HG03108 (cell line): ENCODE data around the gene STAT3.
"Not testable (repeated sequence)": the region's sequence is repeated elsewhere in the genome, so short reads cannot be mapped to it uniquely, and the experiment has no call there.

Source experiments
- ATAC-seq: cut with Tn5 transposase; IDR thresholded peaks from one replicate; pipeline ENCODE4 v1.9.1; 2021; ENCODE audit warnings: moderate library complexity; ENCODE audit not compliant: unreplicated experiment

Gene STAT3

DNA sequence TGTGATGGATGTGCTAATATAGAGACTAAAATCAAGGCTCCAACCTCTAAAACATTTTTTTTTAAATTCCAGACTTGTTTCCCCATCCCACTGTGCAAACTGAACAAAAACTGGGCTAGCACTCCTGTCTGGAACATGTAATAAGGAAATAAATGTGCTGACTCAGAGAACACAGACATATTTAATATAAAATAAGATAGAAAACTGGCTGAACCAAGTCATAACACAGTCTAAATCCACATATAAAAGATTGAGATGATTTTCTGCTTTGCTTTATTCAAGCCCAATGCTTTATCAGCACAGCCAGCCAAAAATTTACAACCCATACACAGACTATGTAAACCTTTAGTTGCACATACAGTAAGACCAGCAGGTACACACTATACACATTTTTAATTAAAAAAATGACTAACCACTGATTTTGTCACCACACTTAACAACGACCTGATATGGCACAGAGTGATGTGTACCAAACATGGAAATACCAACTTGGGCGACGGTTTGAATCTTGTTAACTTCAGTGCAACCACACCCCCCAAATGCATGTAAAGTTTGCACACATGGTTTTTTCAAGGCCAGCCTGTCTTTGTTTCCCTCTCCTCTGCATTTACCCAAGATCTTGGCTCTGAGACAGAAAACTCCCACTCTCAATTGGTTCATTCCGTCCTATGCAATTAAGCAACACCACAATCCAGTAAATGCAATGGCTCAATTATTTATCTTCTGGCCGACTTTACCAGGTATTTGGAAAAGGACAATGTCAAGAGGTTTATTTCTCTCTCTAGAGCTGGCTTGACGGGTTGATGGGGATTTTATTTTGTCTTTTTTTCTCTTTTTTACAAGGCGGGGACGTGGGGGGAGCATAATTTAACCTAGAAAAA, 1.2 kb downstream of the STAT3 start:
- ATAC-seq, result no peak

DNA sequence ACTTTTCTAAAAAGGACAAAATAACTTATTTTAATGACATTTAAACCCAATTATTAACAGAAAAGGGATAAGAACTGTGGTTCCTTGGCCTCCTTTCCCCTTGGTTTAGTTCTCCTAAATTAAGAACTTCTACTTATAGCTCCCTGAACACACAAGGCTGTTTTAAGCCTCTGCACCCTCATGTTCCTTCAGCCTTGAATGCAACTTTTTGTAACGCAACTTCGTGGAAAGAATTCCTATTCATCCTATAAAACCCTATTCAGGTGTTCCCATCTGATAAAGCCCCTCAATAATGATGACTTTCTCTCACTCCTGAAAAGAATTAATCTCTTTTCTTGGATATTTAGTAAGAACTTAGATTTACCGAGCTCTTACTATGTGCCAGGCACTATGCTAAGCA, 6.3 kb downstream of the STAT3 start:
- ATAC-seq, result no peak

DNA sequence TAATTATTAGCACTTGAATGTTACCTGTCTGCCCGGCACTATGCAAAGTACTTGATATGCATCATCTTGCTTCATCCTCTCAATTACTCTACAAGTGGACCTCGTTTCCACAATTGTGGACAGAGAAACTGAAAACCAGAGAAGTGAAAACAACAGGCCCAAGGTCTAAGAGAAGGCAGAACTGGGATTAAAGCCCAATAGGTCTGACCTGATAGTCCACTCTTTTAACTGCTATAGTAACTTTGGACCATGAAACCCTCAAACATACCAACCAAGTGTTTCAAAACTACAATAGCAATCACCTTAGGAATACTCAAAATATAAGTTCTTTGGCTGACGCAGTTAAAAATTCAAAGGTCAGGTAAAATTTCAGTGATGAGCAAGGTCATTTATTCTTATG, 7.3 kb downstream of the STAT3 start:
- no peak for ATAC-seq

DNA sequence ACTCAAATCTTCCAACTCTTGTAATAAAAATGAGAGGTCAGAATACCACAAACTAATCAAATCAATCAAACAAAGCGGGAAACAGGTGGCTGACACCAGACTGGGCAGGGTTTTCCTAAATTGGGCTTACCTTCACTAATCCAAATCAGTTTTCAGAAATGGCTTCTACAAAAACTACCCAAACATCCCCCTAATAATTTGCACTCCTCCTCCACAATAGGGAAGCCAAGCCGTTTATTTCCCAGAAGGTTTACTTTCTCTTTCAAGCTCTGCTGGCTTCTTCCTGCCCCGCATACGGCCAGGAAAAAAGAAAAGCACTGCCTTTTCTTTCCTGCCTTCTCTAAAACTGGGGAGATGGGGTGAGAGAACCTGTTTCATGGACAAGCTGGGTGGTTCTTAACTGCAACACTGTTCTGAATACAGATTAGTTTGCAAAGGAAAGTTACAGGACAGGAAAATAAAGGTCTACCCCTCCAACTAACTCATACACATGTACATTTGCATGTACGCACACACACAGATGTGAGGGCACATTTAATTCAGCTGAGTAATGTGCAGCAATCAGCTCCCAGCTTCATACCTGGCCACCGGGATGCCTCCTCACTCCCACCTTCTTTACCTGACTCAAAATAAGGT, 9.2 kb downstream of the STAT3 start:
- no peak for ATAC-seq

DNA sequence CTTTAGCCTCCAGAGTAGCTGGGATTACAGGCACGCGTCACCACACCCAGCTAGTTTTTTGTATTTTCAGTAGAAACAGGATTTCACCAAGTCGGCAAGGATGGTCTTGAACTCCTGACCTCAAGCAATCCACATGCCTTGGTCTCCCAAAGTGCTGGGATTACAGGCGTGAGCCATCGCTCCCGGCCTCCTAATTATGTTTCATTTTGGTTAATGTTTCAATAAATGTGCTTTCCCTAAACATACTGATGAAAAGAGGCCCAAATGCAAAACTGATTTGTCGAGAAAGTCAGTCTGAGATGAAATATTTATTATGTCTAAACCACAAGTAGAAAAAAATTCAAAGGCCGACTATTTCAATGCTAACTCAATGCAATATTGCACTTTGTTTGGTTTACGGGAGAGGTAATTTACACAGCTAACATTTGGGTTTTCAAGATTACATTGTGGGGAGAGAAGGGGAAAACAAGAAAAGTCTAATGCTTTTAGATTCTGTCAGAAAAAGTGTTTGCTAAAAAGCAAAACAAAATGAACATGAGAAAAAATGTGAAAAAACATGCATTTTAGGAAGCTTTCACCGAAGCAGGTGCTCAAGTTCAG, 9.8 kb downstream of the STAT3 start:
- no peak for ATAC-seq

DNA sequence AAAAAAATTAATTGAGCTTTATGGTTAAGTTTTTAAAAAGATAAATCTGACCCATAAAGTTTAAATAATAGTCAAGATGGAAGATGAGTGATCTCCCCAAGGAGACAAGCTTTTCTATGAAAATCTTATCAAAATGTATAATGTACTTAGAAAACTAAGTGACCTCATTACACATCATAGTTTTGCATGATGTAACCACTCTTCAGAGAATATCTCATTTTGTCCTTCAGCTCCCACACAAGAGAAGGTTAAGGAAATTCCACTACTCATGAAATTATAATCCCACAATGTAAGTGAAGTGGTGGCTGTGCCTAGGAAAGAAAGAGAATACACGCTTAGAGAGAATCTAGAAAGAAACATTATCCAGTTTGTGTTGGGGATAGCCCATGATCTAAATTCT, 14.3 kb downstream of the STAT3 start:
- ATAC-seq, result no peak

DNA sequence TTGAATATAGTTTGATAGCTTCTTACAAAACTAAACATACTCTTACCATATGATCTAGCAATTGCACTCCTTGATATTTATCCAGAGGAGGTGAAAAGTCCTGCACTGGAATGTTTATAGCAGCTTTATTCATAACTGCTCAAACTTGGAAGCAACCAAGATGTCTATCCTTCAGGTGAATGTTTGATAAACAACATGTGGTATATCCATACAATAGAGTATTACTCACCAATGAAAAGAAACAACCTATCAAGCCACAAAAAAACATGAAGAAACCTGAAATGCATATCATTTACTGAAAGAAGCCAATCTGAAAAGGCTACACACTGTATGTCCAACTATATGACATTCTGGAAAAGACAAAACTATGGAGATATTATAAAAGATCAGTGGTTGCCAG, 16.1 kb downstream of the STAT3 start:
- no peak for ATAC-seq

DNA sequence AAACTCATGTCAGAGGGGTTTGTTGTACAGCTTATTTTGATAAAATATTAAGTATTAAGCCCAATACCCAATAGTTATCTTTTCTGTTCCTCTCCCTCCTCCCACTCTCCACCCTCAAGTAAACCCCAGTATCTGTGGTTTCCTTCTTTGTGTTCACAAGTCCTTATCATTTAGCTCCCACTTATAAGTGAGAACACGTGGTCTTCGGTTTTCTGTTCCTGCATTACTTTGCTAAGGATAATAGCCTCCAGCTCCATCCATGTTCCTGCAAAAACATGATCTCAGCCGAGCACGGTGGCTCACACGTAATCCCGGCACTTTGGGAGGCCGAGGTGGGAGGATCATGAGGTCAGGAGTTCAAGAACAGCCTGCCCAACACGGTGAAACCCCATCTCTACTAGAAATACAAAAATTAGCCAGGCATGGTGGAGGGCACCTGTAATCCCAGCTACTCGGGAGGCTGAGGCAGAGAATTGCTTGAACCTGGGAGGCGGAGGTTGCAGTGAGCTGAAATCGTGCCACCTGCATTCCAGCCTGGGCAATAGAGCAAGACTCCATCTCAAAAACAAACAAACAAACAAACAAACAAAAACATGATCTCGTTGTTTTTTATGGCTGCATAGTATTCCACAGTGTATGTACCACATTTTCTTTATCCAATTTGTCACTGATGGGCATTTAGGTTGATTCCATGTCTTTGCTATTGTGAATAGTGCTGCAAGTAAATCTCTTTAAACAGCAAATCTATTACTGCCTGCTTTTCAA, 19.3 kb downstream of the STAT3 start:
- not testable (repeated sequence) for ATAC-seq

DNA sequence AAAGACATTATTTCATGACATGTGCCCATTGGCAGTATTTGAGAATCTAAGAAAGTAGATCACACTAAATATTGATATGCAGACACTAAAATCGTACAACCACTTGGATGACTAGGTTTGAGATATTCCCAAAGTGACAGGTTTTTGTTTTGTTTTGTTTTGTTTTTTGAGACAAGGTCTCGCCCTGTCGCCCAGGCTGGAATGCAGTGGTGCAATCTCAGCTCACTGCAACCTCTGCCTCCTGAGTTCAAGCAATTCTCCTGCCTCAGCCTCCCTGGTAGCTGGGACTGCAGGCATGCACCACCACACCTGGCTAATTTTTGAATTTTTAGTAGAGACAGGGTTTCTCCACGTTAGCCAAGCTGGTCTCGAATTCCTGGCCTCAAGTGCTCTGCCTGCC, 19.9 kb downstream of the STAT3 start:
- ATAC-seq, result not testable (repeated sequence)

DNA sequence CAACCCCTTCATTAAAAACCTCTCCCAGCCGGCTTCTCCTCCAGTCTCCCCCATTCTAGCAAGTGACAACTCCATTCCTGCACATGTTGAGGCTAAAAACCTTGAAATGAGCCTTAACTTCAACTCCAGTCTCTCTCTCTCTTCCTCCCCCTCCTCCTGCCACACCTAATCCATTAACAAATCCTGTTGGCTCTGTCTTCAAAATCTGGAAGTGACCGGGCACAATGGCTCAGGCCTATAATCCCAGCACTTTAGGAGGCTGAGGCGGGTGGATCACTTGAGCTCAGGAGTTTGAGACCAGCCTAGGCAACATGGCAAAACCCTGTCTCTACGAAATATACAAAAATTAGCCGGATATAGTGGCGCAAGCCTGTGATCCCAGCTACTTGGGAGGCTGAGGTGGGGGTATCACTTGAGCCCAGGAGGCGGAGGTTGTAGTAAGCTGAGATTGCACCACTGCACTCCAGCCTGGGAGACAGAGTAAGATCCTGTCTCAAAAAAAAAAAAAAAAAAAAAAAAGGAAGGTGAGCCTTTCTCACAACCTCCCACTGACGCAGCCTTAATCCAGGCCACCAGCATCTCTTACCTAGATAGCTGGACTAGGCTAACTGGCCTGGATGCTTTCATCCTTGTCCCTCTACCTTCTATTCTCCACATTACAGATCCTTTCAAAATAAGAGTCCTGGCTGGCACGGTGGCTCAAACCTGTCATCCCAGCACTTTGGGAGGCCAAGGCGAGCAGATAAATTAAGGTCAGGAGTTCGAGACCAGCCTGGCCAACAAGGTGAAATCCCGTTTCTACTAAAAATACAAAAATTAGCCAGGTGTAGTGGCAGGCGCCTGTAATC, 21.8 kb downstream of the STAT3 start:
- not testable (repeated sequence) for ATAC-seq

DNA sequence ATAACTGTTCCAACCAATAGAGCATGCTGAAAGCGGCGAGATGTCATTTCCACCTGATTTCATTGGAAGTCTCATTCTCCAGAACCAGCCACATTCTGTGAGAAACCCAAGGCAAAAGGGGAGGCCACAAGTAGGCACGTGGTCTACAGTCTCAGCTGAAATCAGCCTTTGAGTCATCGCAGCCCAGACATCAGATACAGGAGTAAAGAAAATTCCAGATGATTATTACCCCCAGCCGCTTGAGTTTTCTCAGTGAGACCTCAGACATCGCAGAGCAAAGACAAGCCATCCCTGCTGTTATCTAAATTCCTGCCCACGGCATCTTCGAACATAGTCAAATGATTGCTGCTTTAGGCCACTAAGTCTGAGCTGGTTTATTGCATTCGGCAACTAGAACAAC, 23.1 kb downstream of the STAT3 start:
- ATAC-seq, result no peak

DNA sequence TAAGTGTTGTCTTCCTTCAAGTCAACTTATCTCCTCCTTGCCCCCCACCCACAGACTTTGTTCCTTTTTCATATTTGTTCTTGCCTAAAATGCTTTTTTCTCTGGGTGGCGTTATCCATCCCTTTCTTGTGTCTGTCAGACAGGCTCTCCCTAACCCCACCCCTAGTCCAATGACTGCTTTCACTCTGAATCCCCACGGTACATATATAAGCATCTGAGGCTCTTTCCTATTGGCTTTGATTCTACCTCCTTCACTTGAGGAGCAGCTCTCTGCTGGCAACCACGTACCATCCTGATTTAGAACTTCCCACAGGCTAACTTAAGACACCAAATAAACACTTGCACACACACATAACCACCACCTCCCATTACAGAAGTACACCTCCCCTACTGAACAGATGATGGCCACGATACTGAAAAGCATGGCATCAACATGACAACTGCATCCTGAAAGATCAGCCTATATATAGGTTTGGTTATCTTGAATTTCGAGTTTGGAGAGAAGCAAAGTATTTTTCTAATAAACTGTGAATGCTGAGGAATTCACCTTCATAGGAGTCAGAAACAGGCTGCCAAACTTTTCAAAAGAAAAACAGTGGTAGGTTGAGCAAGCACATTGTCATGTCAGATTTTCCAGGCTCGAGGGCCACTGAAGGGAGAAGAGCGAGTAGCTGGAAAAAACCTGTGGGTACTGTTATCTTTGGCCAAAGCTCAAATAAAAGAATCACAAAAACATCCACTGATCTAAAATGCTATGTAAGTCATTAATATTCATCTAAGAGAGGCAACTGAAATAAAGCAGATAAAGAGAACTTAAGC, 24.3 kb downstream of the STAT3 start:
- no peak for ATAC-seq

DNA sequence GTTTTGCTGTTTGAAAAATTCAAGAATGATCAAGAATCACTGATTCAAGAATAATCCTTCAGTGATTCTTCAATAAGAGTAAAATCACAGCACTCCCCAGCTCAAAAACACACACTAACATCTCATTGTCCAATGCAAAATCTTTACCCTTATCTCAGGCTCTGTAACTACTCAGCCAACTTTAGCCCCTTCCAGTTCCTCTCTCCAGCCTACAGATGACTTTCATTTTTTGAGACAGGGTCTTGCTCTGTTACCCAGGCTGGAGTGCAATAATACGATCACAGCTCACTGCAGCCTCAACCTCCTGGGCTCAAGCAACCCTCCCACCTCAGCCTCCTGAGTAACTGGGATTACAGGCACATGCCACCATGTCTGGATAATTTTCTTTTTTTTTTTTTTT, 25.0 kb downstream of the STAT3 start:
- no peak for ATAC-seq

DNA sequence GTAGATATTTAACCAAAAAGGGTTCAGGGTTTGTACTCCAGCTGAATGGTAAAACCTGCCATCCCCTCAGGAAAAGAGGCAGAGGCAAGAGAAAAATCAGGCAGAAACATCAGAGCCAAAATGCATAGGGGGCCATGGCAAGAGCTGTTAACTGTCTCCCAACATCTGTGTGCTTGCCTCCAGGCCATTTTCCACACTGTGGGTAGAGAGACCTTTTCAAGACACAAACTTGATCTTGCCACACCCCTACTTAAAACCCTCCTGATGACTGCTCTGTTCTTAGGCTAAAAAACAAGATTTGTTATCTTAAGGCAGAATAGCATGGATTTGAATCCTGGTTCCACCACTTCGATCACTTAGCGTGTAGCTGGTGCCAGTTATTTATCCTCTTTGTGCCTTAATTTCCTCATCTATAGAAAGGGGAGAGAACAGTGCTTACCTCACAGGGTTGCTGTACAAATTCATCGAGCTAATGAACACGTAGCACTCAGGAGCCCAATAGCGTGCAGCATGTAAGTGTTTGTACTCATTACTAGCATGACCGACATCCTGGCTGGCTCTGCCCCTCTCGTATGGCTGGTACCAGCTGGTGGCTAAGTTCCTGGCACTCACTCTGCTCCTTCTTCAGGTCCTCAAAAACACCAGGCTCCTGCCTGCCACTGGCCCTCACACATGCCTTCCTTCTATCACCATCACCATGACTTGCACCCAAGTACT, 25.8 kb downstream of the STAT3 start:
- ATAC-seq, result no peak

DNA sequence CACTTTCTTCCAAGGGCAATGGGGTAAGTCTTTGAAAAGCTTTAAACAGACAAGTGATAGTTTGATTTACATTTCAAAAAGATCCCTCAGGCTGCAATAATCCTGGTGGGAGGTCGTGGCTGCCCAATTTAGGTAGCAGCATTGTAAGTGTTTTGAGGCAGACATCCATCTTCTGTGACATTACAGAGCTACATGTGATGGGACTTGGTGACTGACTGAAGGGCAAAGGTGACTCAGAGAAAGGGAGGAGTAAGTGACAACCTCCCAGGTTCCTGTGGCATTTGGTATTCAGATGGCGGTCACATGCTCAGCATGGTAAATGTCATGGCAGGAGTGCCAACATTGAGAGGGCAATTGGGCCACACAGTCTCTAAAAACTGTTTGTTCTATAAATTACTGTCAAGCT, 26.5 kb downstream of the STAT3 start:
- ATAC-seq, result no peak

DNA sequence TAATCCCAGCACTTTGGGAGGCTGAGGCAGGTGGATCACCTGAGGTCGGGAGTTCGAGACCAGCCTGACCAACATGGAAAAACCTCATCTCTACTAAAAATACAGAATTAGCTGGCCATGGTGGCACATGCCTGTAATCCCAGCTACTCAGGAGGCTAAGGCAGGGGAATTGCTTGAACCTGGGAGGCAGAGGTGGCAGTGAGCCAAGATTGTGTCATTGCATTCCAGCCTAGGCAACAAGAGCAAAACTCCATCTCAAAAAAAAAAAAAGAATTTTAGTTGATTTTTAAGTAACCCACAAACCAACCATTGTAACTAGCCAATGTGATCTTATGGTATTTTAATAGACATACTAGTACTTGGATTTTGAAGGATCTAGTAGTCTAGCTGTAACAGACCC, 27.9 kb downstream of the STAT3 start:
- not testable (repeated sequence) for ATAC-seq

DNA sequence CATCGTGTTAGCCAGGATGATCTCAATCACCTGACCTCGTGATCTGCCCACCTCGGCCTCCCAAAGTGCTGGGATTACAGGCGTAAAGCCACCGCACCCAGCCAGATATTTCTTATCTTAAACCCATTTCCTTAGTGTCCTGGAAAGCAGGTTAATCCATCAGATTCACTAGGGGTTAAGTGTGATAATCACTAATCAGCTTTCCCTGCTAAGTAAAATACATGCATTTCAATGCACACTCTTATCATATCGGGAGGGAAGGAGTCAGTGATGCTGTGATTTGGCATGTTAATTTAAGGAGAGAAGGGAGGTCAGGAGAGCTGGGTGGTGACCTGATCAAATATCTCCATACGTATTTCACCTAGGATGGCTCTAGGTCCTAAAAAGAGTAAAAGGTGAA, 29.1 kb downstream of the STAT3 start:
- ATAC-seq, result no peak

DNA sequence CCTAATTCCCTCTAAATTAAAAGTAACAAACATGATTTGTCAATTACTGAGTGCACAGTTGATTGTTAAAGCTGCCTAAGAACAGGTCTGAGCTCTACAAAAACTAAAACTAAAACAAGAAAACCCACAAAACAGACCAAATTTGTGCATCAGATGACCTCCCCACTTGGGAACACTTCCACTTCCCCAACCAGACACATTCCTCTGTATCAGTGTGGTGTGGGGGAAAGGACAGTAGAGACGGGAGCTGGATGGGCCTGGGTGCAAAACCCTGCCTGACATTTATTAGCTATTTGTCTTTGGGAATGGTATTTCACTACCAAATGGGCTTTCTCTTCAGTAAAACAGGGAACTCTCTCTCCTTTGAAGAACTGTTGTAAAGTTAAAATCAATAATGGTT, 29.8 kb downstream of the STAT3 start:
- no peak for ATAC-seq
